HG03439 (cell line): ENCODE data around the gene CLDN10.

Source experiments
- ATAC-seq: cut with Tn5 transposase; IDR thresholded peaks from one replicate; pipeline ENCODE4 v1.9.1; 2021; ENCODE audit warnings: mild to moderate bottlenecking, moderate library complexity; ENCODE audit not compliant: unreplicated experiment

Gene CLDN10

GRCh38 chr13:95593462-95593861, 40.9 kb downstream of the CLDN10 start:
- no peak for ATAC-seq

GRCh38 chr13:95596701-95597100, 44.2 kb downstream of the CLDN10 start:
- no peak for ATAC-seq

- ATAC-seq: no peak
These were observed 48.7 kb downstream of the CLDN10 start for GRCh38 chr13:95601216-95601615.

- no peak for ATAC-seq
These were observed 49.4 kb downstream of the CLDN10 start for GRCh38 chr13:95601906-95602305.

- no peak for ATAC-seq
These were observed 51.5 kb downstream of the CLDN10 start for GRCh38 chr13:95603887-95604555.

- ATAC-seq: no peak
These were observed 52.0 kb downstream of the CLDN10 start for GRCh38 chr13:95604556-95604915.

GRCh38 chr13:95605448-95606125, 53.1 kb downstream of the CLDN10 start:
- no peak for ATAC-seq

- no peak for ATAC-seq
These were observed 54.8 kb downstream of the CLDN10 start for GRCh38 chr13:95607366-95607765.

GRCh38 chr13:95608640-95609323, 56.3 kb downstream of the CLDN10 start:
- ATAC-seq: no peak

GRCh38 chr13:95614641-95615245, 62.2 kb downstream of the CLDN10 start:
- ATAC-seq: no peak

- ATAC-seq: no peak
These were observed 63.0 kb downstream of the CLDN10 start for GRCh38 chr13:95615539-95615938.

GRCh38 chr13:95620030-95620824, 67.7 kb downstream of the CLDN10 start:
- no peak for ATAC-seq

- no peak for ATAC-seq
These were observed 68.4 kb downstream of the CLDN10 start for GRCh38 chr13:95620825-95621498.

GRCh38 chr13:95623141-95623540, 70.6 kb downstream of the CLDN10 start:
- ATAC-seq: no peak

- no peak for ATAC-seq
These were observed 71.5 kb downstream of the CLDN10 start for GRCh38 chr13:95624020-95624419.

GRCh38 chr13:95626768-95627167, 74.2 kb downstream of the CLDN10 start:
- no peak for ATAC-seq

GRCh38 chr13:95627590-95627989, 75.1 kb downstream of the CLDN10 start:
- no peak for ATAC-seq

- no peak for ATAC-seq
These were observed 76.0 kb downstream of the CLDN10 start for GRCh38 chr13:95628488-95628887.

- ATAC-seq: no peak
These were observed 76.6 kb downstream of the CLDN10 start for GRCh38 chr13:95629071-95629470.
